ENCODE results near the gene ETNK2. TPM values are rescaled to one million over a fixed set of nuclear protein-coding genes. Genes with fewer than 3 reads are reported as not detected.

ETNK2 gene
- total RNA-seq (2014; rRNA removed; shearing (Covaris generic)) (not detected in 2 replicates), total RNA-seq (2022) (1.9 and 2.4 TPM in 2 replicates), Bru-seq, nascent RNA (percentile 20 among the genes with signal in this experiment), BruChase-seq, experiment 1, labeled RNA remaining after a 6-hour chase (percentile 22 among the genes with signal in this experiment), BruChase-seq, experiment 2, labeled RNA remaining after a 2-hour chase (percentile 11 among the genes with signal in this experiment)
- long read RNA-seq, partial matches to known transcripts, result 0 of 3 reads
- long read RNA-seq, other reads (novel, unspliced or antisense), result 0 of 3 reads

DNA sequence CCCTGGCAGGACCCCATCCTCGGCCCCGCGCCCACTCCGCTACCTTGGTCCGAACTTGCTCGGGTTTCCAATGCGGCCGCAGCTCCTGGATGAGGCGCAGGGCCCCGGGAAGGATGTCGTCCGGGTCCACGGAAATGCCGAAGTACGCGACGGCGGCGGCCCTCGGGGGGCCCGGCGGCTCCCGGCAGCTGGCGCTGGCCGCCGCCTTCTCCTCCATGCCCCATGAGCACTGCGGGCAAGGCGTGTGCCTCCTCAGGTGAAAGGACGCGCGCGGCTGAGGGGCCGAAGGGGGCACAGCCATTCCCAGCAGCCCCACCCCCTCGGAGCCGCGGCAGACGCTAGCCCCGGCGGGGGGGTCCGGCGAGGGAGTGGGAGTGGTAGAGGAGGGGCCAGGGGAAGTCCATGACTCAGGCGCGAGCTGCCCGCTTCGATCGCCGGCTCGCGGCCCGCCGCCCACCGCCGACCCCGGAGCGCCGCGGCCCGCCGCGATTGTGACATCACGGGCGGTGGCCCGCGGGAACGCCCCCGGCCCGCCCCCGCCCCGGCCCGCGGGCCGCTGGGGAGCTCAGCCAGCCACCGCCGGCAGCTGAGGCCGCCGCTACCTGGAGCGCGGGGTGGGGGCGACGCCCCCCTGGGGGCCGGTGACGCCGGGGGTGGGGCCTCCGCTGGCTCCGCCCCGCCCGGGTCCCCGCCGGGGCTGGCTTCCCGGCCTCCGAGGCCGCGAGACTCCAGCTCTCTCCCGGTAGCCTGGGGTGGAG lies at the start of gene ETNK2:
TSS of gene ETNK2 (minus strand) at position 493 of the 758 bp plus-strand sequence. CDS start at position 301, 192 bp downstream.
- no peak within 1 kb of the TSS for H2AFZ ChIP-seq (ENCODE audit: low read length)
- POLR2A ChIA-PET, result no interaction called here
- no peaks in the 10 kb centered on the region for H3K9me2 ChIP-seq (ENCODE audit: insufficient read depth, low read length)
- no peak for DNase-seq (ENCODE audit: low spot score)
- TF ChIP-seq CTCF (conservative IDR thresholded peaks at IDR 0.05; ENCODE audit: low read length) (no peak), EZH2phosphoT487 (IDR thresholded peaks at IDR 0.05; ENCODE audit: borderline replicate concordance, low read depth, low read length) (no peak)
- H3K79me2 ChIP-seq (ENCODE audit: insufficient read depth, low read depth, low read length), result no peaks in the 10 kb centered on the region
- no TSS peak for BruUV-seq (replicated peaks)
- no peaks in the 10 kb centered on the region for H3K9me3 ChIP-seq (ENCODE audit: low read length)
- no peaks in the 10 kb centered on the region for H3K4me1 ChIP-seq (ENCODE audit: insufficient read depth, low read length, poor library complexity, severe bottlenecking)
- CTCF ChIA-PET (ENCODE audit: unreplicated experiment), result no interaction called here
- no peaks in the 10 kb centered on the region for H4K20me1 ChIP-seq (ENCODE audit: insufficient read depth, low read length)
- H3K4me3 ChIP-seq (ENCODE audit: low read depth, low read length, poor library complexity, severe bottlenecking), result no peak within 1 kb of the TSS
- peak within 1 kb of the TSS; percentile 39; the same call in 1 of the 2 replicates for H3K4me2 ChIP-seq (ENCODE audit: low read length)
- no peak within 1 kb of the TSS for H3K27ac ChIP-seq (ENCODE audit: low read depth, low read length, poor library complexity, severe bottlenecking)
- intact Hi-C loops (cut with micrococcal nuclease; ENCODE audit: unreplicated experiment), result no loop called here
- no peaks in the 10 kb centered on the region for H3K36me3 ChIP-seq (ENCODE audit: insufficient read depth, low read length)

DNA sequence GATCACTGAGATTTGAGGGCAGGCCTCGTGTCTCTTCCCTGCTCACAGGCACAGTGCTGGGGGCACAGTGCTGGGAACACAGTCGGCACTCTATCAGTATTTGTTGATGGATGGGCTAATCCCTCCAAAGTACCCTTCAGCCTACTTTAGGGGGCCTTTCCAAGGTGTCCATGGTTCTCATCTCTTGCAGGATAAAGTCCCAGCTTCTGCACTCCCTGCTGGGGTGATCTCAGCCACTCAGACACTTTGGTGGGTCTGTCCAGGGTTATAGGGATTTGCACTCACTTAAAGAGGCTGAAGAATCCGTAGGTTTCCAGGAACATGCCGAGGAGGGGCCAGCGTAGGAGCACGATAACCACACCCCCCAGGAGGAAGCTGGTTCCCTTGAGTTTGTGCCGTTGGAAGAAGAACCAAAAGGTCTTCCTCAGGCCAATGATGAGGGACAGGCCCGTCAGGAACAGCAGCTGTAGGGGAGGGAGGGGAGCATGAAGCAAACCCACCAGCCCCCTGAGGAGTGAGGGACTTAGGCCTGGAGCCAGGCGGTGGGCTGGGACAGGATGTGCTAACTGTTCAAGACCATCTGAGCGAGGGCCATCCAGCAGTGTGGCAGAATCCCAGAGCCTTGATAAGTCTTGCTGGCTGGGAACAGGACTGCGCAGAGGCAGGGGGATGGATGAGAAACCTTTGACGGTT lies 49.6 kb upstream of the ETNK2 start:
- ChIA-PET CTCF (ENCODE audit: unreplicated experiment) (interaction anchor here (0.6 kb wide), 1 partner anchor 29 kb away, joined by 3 read pairs; no protein-coding TSS in a partner anchor), POLR2A (no interaction called here)
- H3K9me2 ChIP-seq (ENCODE audit: insufficient read depth, low read length), result no peaks in the 10 kb centered on the region
- intact Hi-C loops (cut with micrococcal nuclease; ENCODE audit: unreplicated experiment), result no loop called here
- no peaks in the 10 kb centered on the region for H4K20me1 ChIP-seq (ENCODE audit: insufficient read depth, low read length)
- no peaks in the 10 kb centered on the region for H3K4me1 ChIP-seq (ENCODE audit: insufficient read depth, low read length, poor library complexity, severe bottlenecking)
- no peak overlapping the region for H2AFZ ChIP-seq (ENCODE audit: low read length)
- no peak overlapping the region for H3K4me3 ChIP-seq (ENCODE audit: low read depth, low read length, poor library complexity, severe bottlenecking)
- no peak for DNase-seq (ENCODE audit: low spot score)
- no peaks in the 10 kb centered on the region for H3K79me2 ChIP-seq (ENCODE audit: insufficient read depth, low read depth, low read length)
- no peak overlapping the region for H3K4me2 ChIP-seq (ENCODE audit: low read length)
- no peak for TF ChIP-seq EZH2phosphoT487 (IDR thresholded peaks at IDR 0.05; ENCODE audit: borderline replicate concordance, low read depth, low read length)
- no peak for TF ChIP-seq CTCF (conservative IDR thresholded peaks at IDR 0.05; ENCODE audit: low read length)
- no peaks in the 10 kb centered on the region for H3K36me3 ChIP-seq (ENCODE audit: insufficient read depth, low read length)
- no TSS peak for BruUV-seq (replicated peaks)
- H3K27ac ChIP-seq (ENCODE audit: low read depth, low read length, poor library complexity, severe bottlenecking), result no peak overlapping the region
- no peaks in the 10 kb centered on the region for H3K9me3 ChIP-seq (ENCODE audit: low read length)

All from OCI-LY7 (cell line).